H1 (cell line): ENCODE measurements around the gene GNB3. TPM values are rescaled to one million over a fixed set of nuclear protein-coding genes. Genes with fewer than 3 reads are reported as not detected.
A peak's percentile ranks its signal among the peaks of the same experiment; 100 is the strongest.

Source experiments
- CHD2 ChIP-seq: IDR thresholded peaks from 2 replicates; pipeline ENCODE4 v1.6.1; 2012; ENCODE audit warnings: low read length, improper control_type of control experiment
- PHF8 ChIP-seq: fragments of 200-600 bp; sonication (generic); conservative IDR thresholded peaks from 2 replicates; pipeline ENCODE4 v1.7.1; 2012; ENCODE audit warnings: low read depth, mild to moderate bottlenecking, inconsistent platforms, low read length, moderate library complexity
- POU5F1 ChIP-seq: IDR thresholded peaks from 2 replicates; pipeline ENCODE4 v1.6.1; 2011; ENCODE audit warnings: low read depth, mild to moderate bottlenecking, low read length, moderate library complexity
- RBBP5 ChIP-seq: IDR thresholded peaks from 2 replicates; pipeline ENCODE4 v1.7.1; 2012; ENCODE audit warnings: low read depth, mild to moderate bottlenecking, inconsistent platforms, low read length, moderate library complexity, borderline replicate concordance
- SAP30 ChIP-seq: fragments of 300-600 bp; sonication (generic); IDR thresholded peaks from 2 replicates; pipeline ENCODE4 v1.7.1; 2012; ENCODE audit warnings: low read length, moderate library complexity, mild to moderate bottlenecking, inconsistent platforms; ENCODE audit not compliant: insufficient read depth, insufficient replicate concordance
- SRF ChIP-seq: IDR thresholded peaks from 2 replicates; pipeline ENCODE4 v1.6.1; 2011; ENCODE audit warnings: mild to moderate bottlenecking, low read depth, low read length, moderate library complexity
- ZNF274 ChIP-seq: IDR thresholded peaks from 2 replicates; pipeline ENCODE4 v1.7.0; 2012; ENCODE audit warnings: low read length, borderline replicate concordance; ENCODE audit errors: extremely low read depth
- polyA plus RNA-seq, 7 experiments: library from polyadenylated mRNA; depleted of rRNA in 3 of 7; stranded (reverse) in 5 of 7; unstranded in 2 of 7; fragments of >200 nt in 5 of 7; fragments of 200-250 nt in 2 of 7; gene quantifications; 1 replicate in 5 of 7; 2 replicates in 1 of 7; 4 replicates in 1 of 7; pipeline versions ENCODE4 v1.2.1 to v1.2.3, GENCODE V29; 2011 to 2013; ENCODE audit warnings: missing spikeins in 2 of 7, mixed read lengths in 2 of 7
- total RNA-seq: library from RNA; stranded (reverse); fragmentation: NEBNext Ultra II Directional; extraction: Animal tissue kit (Norgen Biotek cat#: 25700); gene quantifications from 2 replicates; pipeline ENCODE4 v1.2.1, GENCODE V29; 2021
- TF ChIP-seq, protein P1 (sequence below): fragments of 300-600 bp; sonication (generic); IDR thresholded peaks from 2 replicates; pipeline ENCODE4 v1.7.1; 2012; ENCODE audit warnings: low read length, moderate library complexity, mild to moderate bottlenecking, inconsistent platforms; ENCODE audit not compliant: insufficient replicate concordance
- TF ChIP-seq, protein P2 (sequence below): IDR thresholded peaks from 2 replicates; pipeline ENCODE4 v1.6.1; 2011; ENCODE audit warnings: low read depth, mild to moderate bottlenecking, low read length; ENCODE audit not compliant: insufficient read depth

The GNB3 gene
- total and polyA plus RNA-seq, 2 of the 8 experiments (the other 6 are each of a cell fraction or from before 2014, with no cell fraction given): 9.9 TPM

DNA sequence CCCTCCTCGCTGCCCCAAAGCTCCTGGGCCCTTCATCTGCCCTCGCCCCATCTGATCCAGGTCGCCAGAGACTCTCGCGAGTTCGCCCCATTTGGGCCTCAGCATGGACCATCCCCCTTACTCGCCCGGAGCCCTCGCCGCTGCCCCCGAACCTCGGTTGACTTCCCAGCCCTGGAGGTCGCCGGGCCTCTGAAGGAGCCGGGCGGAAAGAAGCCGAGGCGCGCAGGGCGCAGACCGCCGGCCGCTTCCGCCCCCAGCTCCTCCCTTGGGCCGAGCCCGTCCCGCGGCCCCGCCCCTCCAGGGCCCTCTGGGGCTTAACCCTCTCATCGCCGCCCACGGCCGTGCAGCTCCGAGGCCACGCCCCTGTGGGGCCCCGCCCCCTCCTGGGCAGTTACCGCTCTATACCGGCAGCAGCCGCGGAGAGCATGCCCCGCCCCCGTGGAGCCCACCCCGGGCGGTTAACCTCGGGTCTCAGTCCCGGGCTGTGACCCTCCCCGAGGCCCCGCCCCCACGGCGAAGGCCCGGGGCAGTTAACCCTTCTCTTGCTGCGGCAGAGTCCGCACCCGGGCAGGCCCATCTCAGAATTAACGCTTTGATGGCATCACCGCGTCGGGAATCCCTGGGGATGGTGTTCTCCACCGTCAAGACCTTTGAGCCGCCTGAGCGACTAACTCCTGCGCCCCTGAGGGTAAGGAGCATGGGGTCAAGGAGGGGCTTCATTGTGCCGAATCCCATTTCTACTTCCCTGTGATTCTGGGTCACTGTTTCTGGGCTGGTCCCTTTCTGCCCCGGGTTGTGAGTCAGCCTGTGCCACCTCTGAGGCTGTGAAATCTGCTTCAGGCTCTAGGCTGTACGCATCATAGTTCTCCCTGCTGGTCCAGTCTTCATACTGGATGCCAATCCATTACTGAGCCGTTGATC, 32.6 kb downstream of the GNB3 start, which contains the start of gene SPSB2 (continued):
- TF ChIP-seq, protein P1, sequence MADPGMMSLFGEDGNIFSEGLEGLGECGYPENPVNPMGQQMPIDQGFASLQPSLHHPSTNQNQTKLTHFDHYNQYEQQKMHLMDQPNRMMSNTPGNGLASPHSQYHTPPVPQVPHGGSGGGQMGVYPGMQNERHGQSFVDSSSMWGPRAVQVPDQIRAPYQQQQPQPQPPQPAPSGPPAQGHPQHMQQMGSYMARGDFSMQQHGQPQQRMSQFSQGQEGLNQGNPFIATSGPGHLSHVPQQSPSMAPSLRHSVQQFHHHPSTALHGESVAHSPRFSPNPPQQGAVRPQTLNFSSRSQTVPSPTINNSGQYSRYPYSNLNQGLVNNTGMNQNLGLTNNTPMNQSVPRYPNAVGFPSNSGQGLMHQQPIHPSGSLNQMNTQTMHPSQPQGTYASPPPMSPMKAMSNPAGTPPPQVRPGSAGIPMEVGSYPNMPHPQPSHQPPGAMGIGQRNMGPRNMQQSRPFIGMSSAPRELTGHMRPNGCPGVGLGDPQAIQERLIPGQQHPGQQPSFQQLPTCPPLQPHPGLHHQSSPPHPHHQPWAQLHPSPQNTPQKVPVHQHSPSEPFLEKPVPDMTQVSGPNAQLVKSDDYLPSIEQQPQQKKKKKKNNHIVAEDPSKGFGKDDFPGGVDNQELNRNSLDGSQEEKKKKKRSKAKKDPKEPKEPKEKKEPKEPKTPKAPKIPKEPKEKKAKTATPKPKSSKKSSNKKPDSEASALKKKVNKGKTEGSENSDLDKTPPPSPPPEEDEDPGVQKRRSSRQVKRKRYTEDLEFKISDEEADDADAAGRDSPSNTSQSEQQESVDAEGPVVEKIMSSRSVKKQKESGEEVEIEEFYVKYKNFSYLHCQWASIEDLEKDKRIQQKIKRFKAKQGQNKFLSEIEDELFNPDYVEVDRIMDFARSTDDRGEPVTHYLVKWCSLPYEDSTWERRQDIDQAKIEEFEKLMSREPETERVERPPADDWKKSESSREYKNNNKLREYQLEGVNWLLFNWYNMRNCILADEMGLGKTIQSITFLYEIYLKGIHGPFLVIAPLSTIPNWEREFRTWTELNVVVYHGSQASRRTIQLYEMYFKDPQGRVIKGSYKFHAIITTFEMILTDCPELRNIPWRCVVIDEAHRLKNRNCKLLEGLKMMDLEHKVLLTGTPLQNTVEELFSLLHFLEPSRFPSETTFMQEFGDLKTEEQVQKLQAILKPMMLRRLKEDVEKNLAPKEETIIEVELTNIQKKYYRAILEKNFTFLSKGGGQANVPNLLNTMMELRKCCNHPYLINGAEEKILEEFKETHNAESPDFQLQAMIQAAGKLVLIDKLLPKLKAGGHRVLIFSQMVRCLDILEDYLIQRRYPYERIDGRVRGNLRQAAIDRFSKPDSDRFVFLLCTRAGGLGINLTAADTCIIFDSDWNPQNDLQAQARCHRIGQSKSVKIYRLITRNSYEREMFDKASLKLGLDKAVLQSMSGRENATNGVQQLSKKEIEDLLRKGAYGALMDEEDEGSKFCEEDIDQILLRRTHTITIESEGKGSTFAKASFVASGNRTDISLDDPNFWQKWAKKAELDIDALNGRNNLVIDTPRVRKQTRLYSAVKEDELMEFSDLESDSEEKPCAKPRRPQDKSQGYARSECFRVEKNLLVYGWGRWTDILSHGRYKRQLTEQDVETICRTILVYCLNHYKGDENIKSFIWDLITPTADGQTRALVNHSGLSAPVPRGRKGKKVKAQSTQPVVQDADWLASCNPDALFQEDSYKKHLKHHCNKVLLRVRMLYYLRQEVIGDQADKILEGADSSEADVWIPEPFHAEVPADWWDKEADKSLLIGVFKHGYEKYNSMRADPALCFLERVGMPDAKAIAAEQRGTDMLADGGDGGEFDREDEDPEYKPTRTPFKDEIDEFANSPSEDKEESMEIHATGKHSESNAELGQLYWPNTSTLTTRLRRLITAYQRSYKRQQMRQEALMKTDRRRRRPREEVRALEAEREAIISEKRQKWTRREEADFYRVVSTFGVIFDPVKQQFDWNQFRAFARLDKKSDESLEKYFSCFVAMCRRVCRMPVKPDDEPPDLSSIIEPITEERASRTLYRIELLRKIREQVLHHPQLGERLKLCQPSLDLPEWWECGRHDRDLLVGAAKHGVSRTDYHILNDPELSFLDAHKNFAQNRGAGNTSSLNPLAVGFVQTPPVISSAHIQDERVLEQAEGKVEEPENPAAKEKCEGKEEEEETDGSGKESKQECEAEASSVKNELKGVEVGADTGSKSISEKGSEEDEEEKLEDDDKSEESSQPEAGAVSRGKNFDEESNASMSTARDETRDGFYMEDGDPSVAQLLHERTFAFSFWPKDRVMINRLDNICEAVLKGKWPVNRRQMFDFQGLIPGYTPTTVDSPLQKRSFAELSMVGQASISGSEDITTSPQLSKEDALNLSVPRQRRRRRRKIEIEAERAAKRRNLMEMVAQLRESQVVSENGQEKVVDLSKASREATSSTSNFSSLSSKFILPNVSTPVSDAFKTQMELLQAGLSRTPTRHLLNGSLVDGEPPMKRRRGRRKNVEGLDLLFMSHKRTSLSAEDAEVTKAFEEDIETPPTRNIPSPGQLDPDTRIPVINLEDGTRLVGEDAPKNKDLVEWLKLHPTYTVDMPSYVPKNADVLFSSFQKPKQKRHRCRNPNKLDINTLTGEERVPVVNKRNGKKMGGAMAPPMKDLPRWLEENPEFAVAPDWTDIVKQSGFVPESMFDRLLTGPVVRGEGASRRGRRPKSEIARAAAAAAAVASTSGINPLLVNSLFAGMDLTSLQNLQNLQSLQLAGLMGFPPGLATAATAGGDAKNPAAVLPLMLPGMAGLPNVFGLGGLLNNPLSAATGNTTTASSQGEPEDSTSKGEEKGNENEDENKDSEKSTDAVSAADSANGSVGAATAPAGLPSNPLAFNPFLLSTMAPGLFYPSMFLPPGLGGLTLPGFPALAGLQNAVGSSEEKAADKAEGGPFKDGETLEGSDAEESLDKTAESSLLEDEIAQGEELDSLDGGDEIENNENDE: no peak
- TF ChIP-seq CHD2 (peak; percentile 71), SRF (no peak), PHF8 (peak; percentile 20), ZNF274 (no peak), SAP30 (no peak), RBBP5 (no peak), POU5F1 (no peak)
- TF ChIP-seq, protein P2, sequence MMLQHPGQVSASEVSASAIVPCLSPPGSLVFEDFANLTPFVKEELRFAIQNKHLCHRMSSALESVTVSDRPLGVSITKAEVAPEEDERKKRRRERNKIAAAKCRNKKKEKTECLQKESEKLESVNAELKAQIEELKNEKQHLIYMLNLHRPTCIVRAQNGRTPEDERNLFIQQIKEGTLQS: no peak
